ENCODE results near the gene P2RY4.

- TF ChIP-seq CTCF (conservative IDR thresholded peaks at IDR 0.05) (no peak), EZH2 (IDR thresholded peaks at IDR 0.05; ENCODE audit: low read depth) (no peak)
Observed at GRCh38 chrX:70254909-70255308, 5.1 kb downstream of the P2RY4 start.

Data from PC-9 (cell line).